A549 (cell line): Measurements from ENCODE around the gene SANBR.

Experiments
- CBX8 ChIP-seq: fragments of 200-600 bp; sonication (generic); IDR thresholded peaks from 2 replicates; pipeline ENCODE4 v1.6.1; 2016
- CEBPB ChIP-seq, 2 experiments: fragments of >200 bp in 1 of 2; sonication (Bioruptor Twin) in 1 of 2; formaldehyde crosslinking in 1 of 2; IDR thresholded peaks; 2 replicates each; pipeline ENCODE4 v1.6.1; 2012 to 2016
- EP300 ChIP-seq, 2 experiments: fragments of >200 bp; sonication (Bioruptor Twin); formaldehyde crosslinking; IDR thresholded peaks; 2 replicates in 1 of 2; 3 replicates in 1 of 2; pipeline ENCODE4 v1.6.1; 2016 to 2017
- HMGXB4 ChIP-seq: fragments of 250-450 bp; sonication (Bioruptor Pico); IDR thresholded peaks from 2 replicates; pipeline ENCODE4 v1.5.0; 2021; ENCODE audit warnings: mild to moderate bottlenecking, moderate library complexity, borderline replicate concordance
- HOXB13 ChIP-seq: fragments of 250-450 bp; sonication (Bioruptor Pico); IDR thresholded peaks from 2 replicates; pipeline ENCODE4 v1.5.0; 2020; ENCODE audit warnings: low read depth, mild to moderate bottlenecking, moderate library complexity
- JUNB ChIP-seq: fragments of >200 bp; sonication (Bioruptor Twin); formaldehyde crosslinking; IDR thresholded peaks from 2 replicates; pipeline ENCODE4 v1.6.1; 2016
- MYC ChIP-seq: IDR thresholded peaks from 2 replicates; pipeline ENCODE4 v1.6.1; 2012; ENCODE audit warnings: mild to moderate bottlenecking, inconsistent platforms, low read length, improper control_type of control experiment, borderline replicate concordance
- POLR2A ChIP-seq: IDR thresholded peaks from 2 replicates; pipeline ENCODE4 v1.6.1; 2012; ENCODE audit warnings: mild to moderate bottlenecking, low read length
- RAD21 ChIP-seq, 2 experiments: fragments of >200 bp in 1 of 2; sonication (Bioruptor Twin) in 1 of 2; formaldehyde crosslinking in 1 of 2; IDR thresholded peaks in 1 of 2; conservative IDR thresholded peaks in 1 of 2; 2 replicates in 1 of 2; 3 replicates in 1 of 2; pipeline ENCODE4 v1.6.1; 2012 to 2018; ENCODE audit warnings: inconsistent platforms in 1 of 2
- TFCP2L1 ChIP-seq: fragments of 250-450 bp; sonication (Bioruptor Pico); IDR thresholded peaks from 2 replicates; pipeline ENCODE4 v1.5.0; 2021; ENCODE audit warnings: mild to moderate bottlenecking
- TF ChIP-seq, protein P1 (sequence below): fragments of >200 bp; sonication (Bioruptor Twin); formaldehyde crosslinking; IDR thresholded peaks from 3 replicates; pipeline ENCODE4 v1.5.1; 2016
- TF ChIP-seq, protein P2 (sequence below): fragments of 450-650 bp; IDR thresholded peaks from 2 replicates; pipeline ENCODE4 v1.6.1; 2014; ENCODE audit warnings: antibody characterized with exemption

DNA sequence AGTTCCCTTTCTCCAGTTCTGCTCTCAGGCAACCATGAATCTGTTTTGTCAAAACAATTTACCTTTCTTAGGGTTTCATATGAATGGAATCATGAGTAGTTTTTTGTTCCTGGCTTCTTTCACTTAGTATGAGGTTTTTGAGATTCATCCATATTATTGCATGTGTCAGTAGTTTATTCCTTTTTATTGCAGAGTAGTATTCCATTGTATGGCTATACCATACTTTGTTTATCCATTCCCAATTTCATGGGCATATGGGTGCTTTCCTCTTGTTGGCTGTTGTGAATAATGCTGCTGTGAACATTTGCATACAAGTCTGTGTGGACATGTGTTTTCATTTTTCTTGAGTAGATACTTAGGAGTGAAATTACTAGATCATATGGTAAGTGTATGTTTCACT, 46.0 kb downstream of the SANBR start:
- no peak for TF ChIP-seq TFCP2L1 (CRISPR knock-in tag)
- TF ChIP-seq POLR2A = no peak
- no peak for TF ChIP-seq RAD21 (conservative IDR thresholded peaks at IDR 0.05 in 1 of 2, IDR thresholded peaks at IDR 0.05 in 1 of 2)
- no peak for TF ChIP-seq JUNB
- TF ChIP-seq, protein P1, sequence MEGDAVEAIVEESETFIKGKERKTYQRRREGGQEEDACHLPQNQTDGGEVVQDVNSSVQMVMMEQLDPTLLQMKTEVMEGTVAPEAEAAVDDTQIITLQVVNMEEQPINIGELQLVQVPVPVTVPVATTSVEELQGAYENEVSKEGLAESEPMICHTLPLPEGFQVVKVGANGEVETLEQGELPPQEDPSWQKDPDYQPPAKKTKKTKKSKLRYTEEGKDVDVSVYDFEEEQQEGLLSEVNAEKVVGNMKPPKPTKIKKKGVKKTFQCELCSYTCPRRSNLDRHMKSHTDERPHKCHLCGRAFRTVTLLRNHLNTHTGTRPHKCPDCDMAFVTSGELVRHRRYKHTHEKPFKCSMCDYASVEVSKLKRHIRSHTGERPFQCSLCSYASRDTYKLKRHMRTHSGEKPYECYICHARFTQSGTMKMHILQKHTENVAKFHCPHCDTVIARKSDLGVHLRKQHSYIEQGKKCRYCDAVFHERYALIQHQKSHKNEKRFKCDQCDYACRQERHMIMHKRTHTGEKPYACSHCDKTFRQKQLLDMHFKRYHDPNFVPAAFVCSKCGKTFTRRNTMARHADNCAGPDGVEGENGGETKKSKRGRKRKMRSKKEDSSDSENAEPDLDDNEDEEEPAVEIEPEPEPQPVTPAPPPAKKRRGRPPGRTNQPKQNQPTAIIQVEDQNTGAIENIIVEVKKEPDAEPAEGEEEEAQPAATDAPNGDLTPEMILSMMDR = no peak
- no peak for TF ChIP-seq HMGXB4 (CRISPR knock-in tag)
- no peak for TF ChIP-seq CBX8
- no peak for TF ChIP-seq EP300 (IDR thresholded peaks at IDR 0.05)
- TF ChIP-seq HOXB13 = no peak
- TF ChIP-seq, protein P2, sequence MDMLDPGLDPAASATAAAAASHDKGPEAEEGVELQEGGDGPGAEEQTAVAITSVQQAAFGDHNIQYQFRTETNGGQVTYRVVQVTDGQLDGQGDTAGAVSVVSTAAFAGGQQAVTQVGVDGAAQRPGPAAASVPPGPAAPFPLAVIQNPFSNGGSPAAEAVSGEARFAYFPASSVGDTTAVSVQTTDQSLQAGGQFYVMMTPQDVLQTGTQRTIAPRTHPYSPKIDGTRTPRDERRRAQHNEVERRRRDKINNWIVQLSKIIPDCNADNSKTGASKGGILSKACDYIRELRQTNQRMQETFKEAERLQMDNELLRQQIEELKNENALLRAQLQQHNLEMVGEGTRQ = no peak
- TF ChIP-seq CEBPB (IDR thresholded peaks at IDR 0.05) = no peak
- TF ChIP-seq MYC = no peak
